IPS-18c (cell line): ENCODE measurements around the gene LRIG1.

ENCODE experiments used
- H3K4me3 ChIP-seq: 2 replicates; pipeline ENCODE4 v1.7.0; 2013; ENCODE audit warnings: low read depth, mild to moderate bottlenecking, low read length, moderate library complexity; ENCODE audit not compliant: insufficient read depth
- H3K9me3 ChIP-seq: one replicate; pipeline ENCODE4 v1.6.1; 2013; ENCODE audit warnings: mild to moderate bottlenecking, low read length, moderate library complexity; ENCODE audit not compliant: control insufficient read depth, insufficient read depth

The LRIG1 gene

GRCh38 chr3:66441692-66442091 lies 59.1 kb downstream of the LRIG1 start:
- Histone ChIP-seq H3K9me3 (no peaks in the 10 kb centered on the region), H3K4me3 (no peak overlapping the region)

- H3K9me3 ChIP-seq: no peaks in the 10 kb centered on the region
- H3K4me3 ChIP-seq: no peak overlapping the region
Measured at GRCh38 chr3:66441129-66441528, 59.7 kb downstream of the LRIG1 start.

- Histone ChIP-seq H3K9me3 (no peaks in the 10 kb centered on the region), H3K4me3 (no peak overlapping the region)
Measured at GRCh38 chr3:66439666-66440344, 61.0 kb downstream of the LRIG1 start.

GRCh38 chr3:66438046-66438445 lies 62.8 kb downstream of the LRIG1 start:
- Histone ChIP-seq H3K9me3 (no peaks in the 10 kb centered on the region), H3K4me3 (no peak overlapping the region)

- H3K9me3 ChIP-seq: no peaks in the 10 kb centered on the region
- H3K4me3 ChIP-seq: no peak overlapping the region
Measured at GRCh38 chr3:66437341-66437929, 63.4 kb downstream of the LRIG1 start.

GRCh38 chr3:66435989-66436388 lies 64.8 kb downstream of the LRIG1 start:
- H3K9me3 ChIP-seq: no peaks in the 10 kb centered on the region
- no peak overlapping the region for H3K4me3 ChIP-seq

- no peak overlapping the region for H3K4me3 ChIP-seq
- H3K9me3 ChIP-seq: no peaks in the 10 kb centered on the region
Measured at GRCh38 chr3:66434726-66435125, 66.1 kb downstream of the LRIG1 start.

- Histone ChIP-seq H3K4me3 (no peak overlapping the region), H3K9me3 (no peaks in the 10 kb centered on the region)
Measured at GRCh38 chr3:66433522-66433782, 67.4 kb downstream of the LRIG1 start.

- Histone ChIP-seq H3K4me3 (no peak overlapping the region), H3K9me3 (no peaks in the 10 kb centered on the region)
Measured at GRCh38 chr3:66432767-66433521, 67.9 kb downstream of the LRIG1 start.

GRCh38 chr3:66432041-66432766 lies 68.6 kb downstream of the LRIG1 start:
- Histone ChIP-seq H3K9me3 (no peaks in the 10 kb centered on the region), H3K4me3 (no peak overlapping the region)

GRCh38 chr3:66431494-66431893 lies 69.3 kb downstream of the LRIG1 start:
- no peak overlapping the region for H3K4me3 ChIP-seq

GRCh38 chr3:66430876-66431275 lies 69.9 kb downstream of the LRIG1 start:
- no peaks in the 10 kb centered on the region for H3K9me3 ChIP-seq
- no peak overlapping the region for H3K4me3 ChIP-seq

More at GRCh38 chr3:66431494-66431893, 69.3 kb downstream of the LRIG1 start:
- H3K9me3 ChIP-seq: no peaks in the 10 kb centered on the region

GRCh38 chr3:66428733-66429132 lies 72.1 kb downstream of the LRIG1 start:
- H3K4me3 ChIP-seq: no peak overlapping the region
- H3K9me3 ChIP-seq: no peaks in the 10 kb centered on the region

GRCh38 chr3:66427951-66428474 lies 72.8 kb downstream of the LRIG1 start:
- peaks cover 2% of the 10 kb centered on the region for H3K9me3 ChIP-seq
- H3K4me3 ChIP-seq: no peak overlapping the region

GRCh38 chr3:66427352-66427751 lies 73.5 kb downstream of the LRIG1 start:
- H3K9me3 ChIP-seq: peaks cover 7% of the 10 kb centered on the region
- H3K4me3 ChIP-seq: no peak overlapping the region

- Histone ChIP-seq H3K9me3 (peaks cover 15% of the 10 kb centered on the region), H3K4me3 (no peak overlapping the region)
Measured at GRCh38 chr3:66426135-66426534, 74.7 kb downstream of the LRIG1 start.

- Histone ChIP-seq H3K9me3 (peaks cover 15% of the 10 kb centered on the region), H3K4me3 (no peak overlapping the region)
Measured at GRCh38 chr3:66425576-66426114, 75.2 kb downstream of the LRIG1 start.
